GM12878 (cell line): ENCODE data around the gene P4HA3. TPM values are rescaled to one million over a fixed set of nuclear protein-coding genes. Genes with fewer than 3 reads are reported as not detected.

Experiments
- ATAC-seq: fragments of 200-7000 bp; cut with Tn5 transposase; 3 replicates; pipeline ENCODE4 v1.9.1; 2020; ENCODE audit warnings: mild to moderate bottlenecking, moderate library complexity
- BruUV-seq: library from RNA; stranded (reverse); fragments of 400-500 nt; replicated peaks from 2 replicates; lab custom pipeline; 2021; lab: Mats Ljungman, UMichigan
- CTCF ChIA-PET: fragments of 300-600 bp; sonication (Branson Sonifier 250); formaldehyde crosslinking; extraction: SDS; loops from one replicate; lab custom pipeline; 2021; ENCODE audit warnings: inconsistent platforms; lab: Yijun Ruan, JAX
- POLR2A ChIA-PET: fragments of 350-600 bp; formaldehyde crosslinking; extraction: SDS; loops from one replicate; lab custom pipeline; 2021; ENCODE audit warnings: inconsistent platforms; lab: Charles Lee
- RAD21 ChIA-PET: fragments of 300-600 bp; sonication (Branson Sonifier 250); formaldehyde crosslinking; loops from one replicate; lab custom pipeline; 2023; ENCODE audit warnings: antibody characterized with exemption; ENCODE audit not compliant: unreplicated experiment; lab: Charles Lee
- SMC1A ChIA-PET: fragments of 300-600 bp; sonication (Branson Sonifier 250); formaldehyde crosslinking; loops from one replicate; lab custom pipeline; 2023; ENCODE audit not compliant: unreplicated experiment, uncharacterized antibody; lab: Charles Lee
- DNase-seq: peaks from one replicate; pipeline ENCODE4 v3.0.0-alpha.2; 2011; ENCODE audit warnings: low read depth, low spot score
- FAIRE-seq: peaks from 3 replicates; lab custom pipeline; 2011; peaks lifted over from hg19 to GRCh38; lab: Jason Lieb, UNC
- H2AFZ ChIP-seq: 2 replicates; pipeline ENCODE4 v1.6.0; 2011; ENCODE audit warnings: low read depth, low read length, control low read depth; ENCODE audit not compliant: control insufficient read depth
- H3K27ac ChIP-seq: 2 replicates; pipeline ENCODE4 v1.5.1; 2011; ENCODE audit warnings: control low read depth; ENCODE audit not compliant: control insufficient read depth, insufficient read depth
- H3K27me3 ChIP-seq, 2 experiments: replicated peaks in 1 of 2; 2 replicates each; pipeline versions ENCODE4 v1.6.0 to v1.6.1; 2011; ENCODE audit warnings: low read length in 1 of 2; ENCODE audit not compliant: control insufficient read depth in 2 of 2, insufficient read depth in 2 of 2
- H3K36me3 ChIP-seq, 2 experiments: 2 replicates each; pipeline ENCODE4 v1.5.1; 2011; ENCODE audit warnings: low read length in 1 of 2; ENCODE audit not compliant: control insufficient read depth in 2 of 2, insufficient read depth in 2 of 2
- H3K4me1 ChIP-seq: 2 replicates; pipeline ENCODE4 v1.6.1; 2011; ENCODE audit warnings: mild to moderate bottlenecking, low read length, moderate library complexity, mixed read lengths; ENCODE audit not compliant: control insufficient read depth, insufficient read depth
- H3K4me2 ChIP-seq: 2 replicates; pipeline ENCODE4 v1.6.0; 2011; ENCODE audit warnings: control low read depth; ENCODE audit not compliant: control insufficient read depth, insufficient read depth
- H3K4me3 ChIP-seq: fragments of 200-600 bp; sonication (generic); 2 replicates; pipeline ENCODE4 v1.5.1; 2016
- H3K79me2 ChIP-seq: 2 replicates; pipeline ENCODE4 v1.6.0; 2011; ENCODE audit warnings: low read length; ENCODE audit not compliant: control insufficient read depth, insufficient read depth
- H3K9ac ChIP-seq: 2 replicates; pipeline ENCODE4 v1.8.0; 2011; ENCODE audit warnings: low read length, control low read depth, mixed read lengths; ENCODE audit not compliant: control insufficient read depth, insufficient read depth
- H3K9me3 ChIP-seq: replicated peaks from 3 replicates; pipeline ENCODE4 v1.5.1; 2011; ENCODE audit warnings: mild to moderate bottlenecking, low read length; ENCODE audit not compliant: control insufficient read depth, insufficient read depth
- H4K20me1 ChIP-seq: 2 replicates; pipeline ENCODE4 v1.6.0; 2011; ENCODE audit not compliant: control insufficient read depth, insufficient read depth
- BHLHE40 ChIP-seq, 2 experiments: fragments of 450-650 bp in 1 of 2; IDR thresholded peaks; 2 replicates each; pipeline ENCODE4 v1.6.1; 2011 to 2017; ENCODE audit warnings: low read depth in 2 of 2, borderline replicate concordance in 1 of 2, improper control_type of control experiment in 1 of 2, low read length in 1 of 2, mild to moderate bottlenecking in 1 of 2
- CBX5 ChIP-seq: sonication (generic); IDR thresholded peaks from 2 replicates; pipeline ENCODE4 v1.6.1; 2016; ENCODE audit warnings: low read depth, moderate library complexity, mild to moderate bottlenecking, inconsistent platforms
- MTA2 ChIP-seq: fragments of 450-650 bp; IDR thresholded peaks from 2 replicates; pipeline ENCODE4 v1.6.1; 2016; ENCODE audit warnings: low read depth, mild to moderate bottlenecking, moderate library complexity
- NKRF ChIP-seq: fragments of 450-650 bp; conservative IDR thresholded peaks from 2 replicates; pipeline ENCODE4 v1.6.1; 2017; ENCODE audit warnings: mild to moderate bottlenecking, moderate library complexity
- SP1 ChIP-seq: IDR thresholded peaks from one replicate; pipeline ENCODE4 v1.6.1; 2011; ENCODE audit warnings: low read depth, low read length
- TAF1 ChIP-seq: IDR thresholded peaks from 2 replicates; pipeline ENCODE4 v1.6.1; 2011; ENCODE audit warnings: mild to moderate bottlenecking, low read depth, low read length, borderline replicate concordance
- WRNIP1 ChIP-seq: IDR thresholded peaks from 2 replicates; pipeline ENCODE4 v1.6.1; 2011; ENCODE audit warnings: low read depth, low read length, improper control_type of control experiment, borderline replicate concordance
- ZNF207 ChIP-seq: fragments of 450-650 bp; IDR thresholded peaks from 2 replicates; pipeline ENCODE4 v1.6.1; 2014; ENCODE audit warnings: antibody characterized with exemption, mild to moderate bottlenecking, borderline replicate concordance
- WGBS: methylation state at CpG from one replicate; pipeline ENCODE4 v1.1.6; 2016; ENCODE audit warnings: low lambda C conversion rate; ENCODE audit not compliant: insufficient replicate concordance, insufficient coverage; ENCODE audit errors: missing lambda C conversion rate; 5-methylcytosine and 5-hydroxymethylcytosine counted together
- in situ Hi-C: fragments of 300-500 bp; cut with MboI; formaldehyde crosslinking; loops from 9 replicates; pipeline ENCODE4 v1.14.3; 2018; ENCODE audit warnings: mixed read lengths
- intact Hi-C: fragments of 100-400 bp; cut with micrococcal nuclease; formaldehyde crosslinking; loops from one replicate; pipeline ENCODE4 v1.14.2; 2022; ENCODE audit not compliant: unreplicated experiment
- polyA plus RNA-seq, 11 experiments: library from polyadenylated mRNA; depleted of rRNA in 4 of 11; unstranded in 6 of 11; stranded (reverse) in 5 of 11; fragments of >200 nt; fragmentation: Nextera tagmentation in 4 of 11; fragmentation: Illumina TruSeq in 1 of 11; extraction: Ambion mirVana in 4 of 11; extraction: Trizol in 1 of 11; gene quantifications; 1 replicate in 1 of 11; 2 replicates in 10 of 11; pipeline versions ENCODE4 v1.2.1 to v1.2.3, GENCODE V29; 2011 to 2016; ENCODE audit warnings: inconsistent platforms in 2 of 11, missing spikeins in 2 of 11, low read depth in 1 of 11
- total RNA-seq, 4 experiments: library from RNA; depleted of rRNA in 3 of 4; stranded (reverse); fragments of >200 nt in 3 of 4; fragmentation: Illumina TruSeq in 1 of 4; extraction: Trizol in 1 of 4; gene quantifications; 2 replicates each; pipeline versions ENCODE4 v1.2.1 to v1.2.3, GENCODE V29; 2013 to 2021
- TF ChIP-seq, protein P1 (sequence below): fragments of 450-650 bp; IDR thresholded peaks from 2 replicates; pipeline ENCODE4 v1.6.1; 2018; ENCODE audit warnings: mild to moderate bottlenecking, low read depth, moderate library complexity; ENCODE audit not compliant: partially characterized antibody
- TF ChIP-seq, protein P2 (sequence below): fragments of 450-650 bp; formaldehyde crosslinking; IDR thresholded peaks from 2 replicates; pipeline ENCODE4 v1.5.0; 2022; ENCODE audit warnings: mild to moderate bottlenecking, missing genetic modification characterization
- TF ChIP-seq, protein P3 (sequence below): fragments of 450-650 bp; IDR thresholded peaks from 2 replicates; pipeline ENCODE4 v1.6.1; 2018; ENCODE audit warnings: borderline replicate concordance, mild to moderate bottlenecking; ENCODE audit not compliant: partially characterized antibody

Gene P4HA3
- total and polyA plus RNA-seq, 10 of the 15 experiments (the other 5 are each of a cell fraction or from before 2014, with no cell fraction given): 0.08 TPM; not detected in 9

GRCh38 chr11:74288911-74289310, 22.5 kb downstream of the P4HA3 start:
- CTCF ChIA-PET: no interaction called here
- intact Hi-C loops (no loop called here), in situ Hi-C loops (no loop called here)
- no peaks in the 10 kb centered on the region for H3K79me2 ChIP-seq
- H3K4me3 ChIP-seq: no peak overlapping the region
- H3K9me3 ChIP-seq: no peaks in the 10 kb centered on the region
- BruUV-seq: no TSS peak
- ATAC-seq: no peak
- H3K4me2 ChIP-seq: no peak overlapping the region
- POLR2A ChIA-PET: no interaction called here
- no peaks in the 10 kb centered on the region for H3K27me3 ChIP-seq
- H3K4me1 ChIP-seq: peaks cover 3% of the 10 kb centered on the region
- SMC1A ChIA-PET: no interaction called here
- 39% methylated on average over 4 of the region's 4 CpGs for WGBS
- RAD21 ChIA-PET: no interaction called here
- no peak overlapping the region for H3K27ac ChIP-seq
- H4K20me1 ChIP-seq: no peaks in the 10 kb centered on the region
- no peak overlapping the region for H2AFZ ChIP-seq
- DNase-seq: no peak
- no peak overlapping the region for H3K9ac ChIP-seq
- no peak for FAIRE-seq
- H3K36me3 ChIP-seq: no peaks in the 10 kb centered on the region
- TF ChIP-seq CBX5 (no peak), MTA2 (no peak), NKRF (no peak), WRNIP1 (no peak), TAF1 (no peak), ZNF207 (no peak), BHLHE40 (IDR thresholded peaks at IDR 0.05; ENCODE audit: borderline replicate concordance in 1 of 2, low read depth in 2 of 2, low read length in 1 of 2) (no peak), SP1 (no peak)
- TF ChIP-seq, protein P1, sequence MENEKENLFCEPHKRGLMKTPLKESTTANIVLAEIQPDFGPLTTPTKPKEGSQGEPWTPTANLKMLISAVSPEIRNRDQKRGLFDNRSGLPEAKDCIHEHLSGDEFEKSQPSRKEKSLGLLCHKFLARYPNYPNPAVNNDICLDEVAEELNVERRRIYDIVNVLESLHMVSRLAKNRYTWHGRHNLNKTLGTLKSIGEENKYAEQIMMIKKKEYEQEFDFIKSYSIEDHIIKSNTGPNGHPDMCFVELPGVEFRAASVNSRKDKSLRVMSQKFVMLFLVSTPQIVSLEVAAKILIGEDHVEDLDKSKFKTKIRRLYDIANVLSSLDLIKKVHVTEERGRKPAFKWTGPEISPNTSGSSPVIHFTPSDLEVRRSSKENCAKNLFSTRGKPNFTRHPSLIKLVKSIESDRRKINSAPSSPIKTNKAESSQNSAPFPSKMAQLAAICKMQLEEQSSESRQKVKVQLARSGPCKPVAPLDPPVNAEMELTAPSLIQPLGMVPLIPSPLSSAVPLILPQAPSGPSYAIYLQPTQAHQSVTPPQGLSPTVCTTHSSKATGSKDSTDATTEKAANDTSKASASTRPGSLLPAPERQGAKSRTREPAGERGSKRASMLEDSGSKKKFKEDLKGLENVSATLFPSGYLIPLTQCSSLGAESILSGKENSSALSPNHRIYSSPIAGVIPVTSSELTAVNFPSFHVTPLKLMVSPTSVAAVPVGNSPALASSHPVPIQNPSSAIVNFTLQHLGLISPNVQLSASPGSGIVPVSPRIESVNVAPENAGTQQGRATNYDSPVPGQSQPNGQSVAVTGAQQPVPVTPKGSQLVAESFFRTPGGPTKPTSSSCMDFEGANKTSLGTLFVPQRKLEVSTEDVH: no peak
- TF ChIP-seq, protein P2, sequence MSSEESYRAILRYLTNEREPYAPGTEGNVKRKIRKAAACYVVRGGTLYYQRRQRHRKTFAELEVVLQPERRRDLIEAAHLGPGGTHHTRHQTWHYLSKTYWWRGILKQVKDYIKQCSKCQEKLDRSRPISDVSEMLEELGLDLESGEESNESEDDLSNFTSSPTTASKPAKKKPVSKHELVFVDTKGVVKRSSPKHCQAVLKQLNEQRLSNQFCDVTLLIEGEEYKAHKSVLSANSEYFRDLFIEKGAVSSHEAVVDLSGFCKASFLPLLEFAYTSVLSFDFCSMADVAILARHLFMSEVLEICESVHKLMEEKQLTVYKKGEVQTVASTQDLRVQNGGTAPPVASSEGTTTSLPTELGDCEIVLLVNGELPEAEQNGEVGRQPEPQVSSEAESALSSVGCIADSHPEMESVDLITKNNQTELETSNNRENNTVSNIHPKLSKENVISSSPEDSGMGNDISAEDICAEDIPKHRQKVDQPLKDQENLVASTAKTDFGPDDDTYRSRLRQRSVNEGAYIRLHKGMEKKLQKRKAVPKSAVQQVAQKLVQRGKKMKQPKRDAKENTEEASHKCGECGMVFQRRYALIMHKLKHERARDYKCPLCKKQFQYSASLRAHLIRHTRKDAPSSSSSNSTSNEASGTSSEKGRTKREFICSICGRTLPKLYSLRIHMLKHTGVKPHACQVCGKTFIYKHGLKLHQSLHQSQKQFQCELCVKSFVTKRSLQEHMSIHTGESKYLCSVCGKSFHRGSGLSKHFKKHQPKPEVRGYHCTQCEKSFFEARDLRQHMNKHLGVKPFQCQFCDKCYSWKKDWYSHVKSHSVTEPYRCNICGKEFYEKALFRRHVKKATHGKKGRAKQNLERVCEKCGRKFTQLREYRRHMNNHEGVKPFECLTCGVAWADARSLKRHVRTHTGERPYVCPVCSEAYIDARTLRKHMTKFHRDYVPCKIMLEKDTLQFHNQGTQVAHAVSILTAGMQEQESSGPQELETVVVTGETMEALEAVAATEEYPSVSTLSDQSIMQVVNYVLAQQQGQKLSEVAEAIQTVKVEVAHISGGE: no peak
- TF ChIP-seq, protein P3, sequence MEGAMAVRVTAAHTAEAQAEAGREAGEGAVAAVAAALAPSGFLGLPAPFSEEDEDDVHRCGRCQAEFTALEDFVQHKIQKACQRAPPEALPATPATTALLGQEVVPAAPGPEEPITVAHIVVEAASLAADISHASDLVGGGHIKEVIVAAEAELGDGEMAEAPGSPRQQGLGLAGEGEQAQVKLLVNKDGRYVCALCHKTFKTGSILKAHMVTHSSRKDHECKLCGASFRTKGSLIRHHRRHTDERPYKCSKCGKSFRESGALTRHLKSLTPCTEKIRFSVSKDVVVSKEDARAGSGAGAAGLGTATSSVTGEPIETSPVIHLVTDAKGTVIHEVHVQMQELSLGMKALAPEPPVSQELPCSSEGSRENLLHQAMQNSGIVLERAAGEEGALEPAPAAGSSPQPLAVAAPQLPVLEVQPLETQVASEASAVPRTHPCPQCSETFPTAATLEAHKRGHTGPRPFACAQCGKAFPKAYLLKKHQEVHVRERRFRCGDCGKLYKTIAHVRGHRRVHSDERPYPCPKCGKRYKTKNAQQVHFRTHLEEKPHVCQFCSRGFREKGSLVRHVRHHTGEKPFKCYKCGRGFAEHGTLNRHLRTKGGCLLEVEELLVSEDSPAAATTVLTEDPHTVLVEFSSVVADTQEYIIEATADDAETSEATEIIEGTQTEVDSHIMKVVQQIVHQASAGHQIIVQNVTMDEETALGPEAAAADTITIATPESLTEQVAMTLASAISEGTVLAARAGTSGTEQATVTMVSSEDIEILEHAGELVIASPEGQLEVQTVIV: no peak
